SK-N-SH (cell line): ENCODE data around the gene FAM151A. TPM values are rescaled to one million over a fixed set of nuclear protein-coding genes. Genes with fewer than 3 reads are reported as not detected.

Experiments used
- CTCF ChIA-PET: fragments of 300-600, 350-600 bp; formaldehyde crosslinking; extraction: SDS; loops from one replicate; lab custom pipeline; 2021; lab: Yijun Ruan, JAX
- POLR2A ChIA-PET: fragments of 350-600 bp; sonication (Branson Sonifier 250); formaldehyde crosslinking; extraction: SDS; loops from one replicate; lab custom pipeline; 2020; ENCODE audit warnings: antibody characterized with exemption, inconsistent platforms; lab: Yijun Ruan, JAX
- DNase-seq: peaks from one replicate; pipeline ENCODE4 v3.0.0; 2012
- H2AFZ ChIP-seq: fragments of 200-600 bp; sonication (generic); 2 replicates; pipeline ENCODE4 v1.8.1; 2016; ENCODE audit warnings: antibody characterized with exemption, mild to moderate bottlenecking, low read depth
- H3F3A ChIP-seq: fragments of 200-600 bp; sonication (generic); replicated peaks from 2 replicates; pipeline ENCODE3; 2016; ENCODE audit warnings: antibody characterized with exemption, mild to moderate bottlenecking; ENCODE audit not compliant: insufficient read depth
- H3K27ac ChIP-seq, 2 experiments: fragments of 200-500 bp in 1 of 2; fragments of 200-600 bp in 1 of 2; sonication (Bioruptor generic) in 1 of 2; sonication (generic), shearing (Covaris generic) in 1 of 2; 2 replicates each; pipeline versions ENCODE4 v1.5.1 to v1.6.1; 2014 to 2016; ENCODE audit warnings: low read depth in 2 of 2, inconsistent platforms in 1 of 2, low read length in 1 of 2, mild to moderate bottlenecking in 1 of 2, mixed read lengths in 1 of 2
- H3K27me3 ChIP-seq: fragments of 200-600 bp; sonication (generic), shearing (Covaris generic); 2 replicates; pipeline ENCODE4 v1.6.1; 2016; ENCODE audit warnings: mixed run types; ENCODE audit not compliant: insufficient read depth
- H3K36me3 ChIP-seq, 2 experiments: fragments of 200-500 bp in 1 of 2; fragments of 200-600 bp in 1 of 2; sonication (Bioruptor generic) in 1 of 2; sonication (generic) in 1 of 2; replicated peaks in 1 of 2; 2 replicates each; pipeline versions ENCODE3 to v1.5.1; 2014 to 2016; ENCODE audit warnings: low read length in 1 of 2, mild to moderate bottlenecking in 1 of 2; ENCODE audit not compliant: insufficient read depth in 2 of 2, control insufficient read depth in 1 of 2
- H3K4me1 ChIP-seq, 2 experiments: fragments of 200-500 bp in 1 of 2; fragments of 200-600 bp in 1 of 2; sonication (Bioruptor generic) in 1 of 2; sonication (generic), shearing (Covaris generic) in 1 of 2; 2 replicates each; pipeline versions ENCODE4 v1.5.1 to v1.6.1; 2014 to 2016; ENCODE audit warnings: low read depth in 1 of 2, low read length in 1 of 2, mixed run types in 1 of 2; ENCODE audit not compliant: insufficient read depth in 2 of 2, control insufficient read depth in 1 of 2
- H3K4me2 ChIP-seq: fragments of 200-600 bp; sonication (generic), shearing (Covaris generic); 2 replicates; pipeline ENCODE4 v1.6.1; 2017; ENCODE audit warnings: mixed run types
- H3K4me3 ChIP-seq, 2 experiments: fragments of 200-500 bp in 1 of 2; fragments of 200-600 bp in 1 of 2; sonication (Bioruptor generic) in 1 of 2; sonication (generic), shearing (Covaris generic) in 1 of 2; 2 replicates each; pipeline versions ENCODE4 v1.5.1 to v1.8.1; 2014 to 2016; ENCODE audit warnings: low read depth in 2 of 2, inconsistent platforms in 1 of 2, low read length in 1 of 2, mild to moderate bottlenecking in 1 of 2, mixed read lengths in 1 of 2, moderate library complexity in 1 of 2
- H3K79me2 ChIP-seq: fragments of 200-600 bp; sonication (generic); 2 replicates; pipeline ENCODE4 v1.8.1; 2017; ENCODE audit warnings: mild to moderate bottlenecking; ENCODE audit not compliant: insufficient read depth
- H3K9ac ChIP-seq: fragments of 200-600 bp; sonication (generic); 2 replicates; pipeline ENCODE4 v1.6.1; 2017; ENCODE audit warnings: mixed run types
- H3K9me2 ChIP-seq: fragments of 200-600 bp; sonication (generic); 2 replicates; pipeline ENCODE4 v1.6.1; 2017; ENCODE audit warnings: mixed run types
- H3K9me3 ChIP-seq: fragments of 200-600 bp; sonication (generic); 2 replicates; pipeline ENCODE4 v1.6.1; 2017; ENCODE audit warnings: mixed run types, mild to moderate bottlenecking, moderate library complexity
- H4K20me1 ChIP-seq: fragments of 200-600 bp; sonication (generic); 2 replicates; pipeline ENCODE4 v1.6.1; 2017; ENCODE audit warnings: mild to moderate bottlenecking, mixed run types; ENCODE audit not compliant: insufficient read depth
- CHD2 ChIP-seq: fragments of 150-350 bp; IDR thresholded peaks from 2 replicates; pipeline ENCODE4 v1.6.1; 2018; ENCODE audit warnings: low read length; ENCODE audit not compliant: partially characterized antibody
- CTCF ChIP-seq: fragments of 200-600 bp; sonication (generic); IDR thresholded peaks from 2 replicates; pipeline ENCODE4 v1.6.1; 2017; ENCODE audit warnings: antibody characterized with exemption, mild to moderate bottlenecking, moderate library complexity
- FOXM1 ChIP-seq: IDR thresholded peaks from 2 replicates; pipeline ENCODE4 v1.4.0; 2012; ENCODE audit warnings: low read depth, mild to moderate bottlenecking
- IRF3 ChIP-seq: fragments of 150-350 bp; IDR thresholded peaks from 2 replicates; pipeline ENCODE4 v1.6.1; 2016; ENCODE audit warnings: mild to moderate bottlenecking, low read depth, low read length
- JUND ChIP-seq: IDR thresholded peaks from 2 replicates; pipeline ENCODE4 v1.4.0; 2012
- MAX ChIP-seq: IDR thresholded peaks from 2 replicates; pipeline ENCODE4 v1.4.0; 2012; ENCODE audit warnings: low read depth
- RCOR1 ChIP-seq: fragments of 150-350 bp; IDR thresholded peaks from 2 replicates; pipeline ENCODE4 v1.6.1; 2017; ENCODE audit warnings: antibody characterized with exemption, low read length
- RXRA ChIP-seq: IDR thresholded peaks from 2 replicates; pipeline ENCODE4 v1.4.0; 2012; ENCODE audit warnings: low read depth, mild to moderate bottlenecking, borderline replicate concordance
- SIN3A ChIP-seq: IDR thresholded peaks from 2 replicates; pipeline ENCODE4 v1.6.1; 2012; ENCODE audit warnings: low read depth, mild to moderate bottlenecking, low read length, moderate library complexity, borderline replicate concordance
- SMC3 ChIP-seq: IDR thresholded peaks from 2 replicates; pipeline ENCODE4 v1.6.1; 2012; ENCODE audit warnings: low read depth, low read length, improper control_type of control experiment
- TEAD4 ChIP-seq: IDR thresholded peaks from 2 replicates; pipeline ENCODE4 v1.4.0; 2012; ENCODE audit warnings: mild to moderate bottlenecking, borderline replicate concordance; ENCODE audit not compliant: insufficient read depth
- USF1 ChIP-seq: IDR thresholded peaks from 2 replicates; pipeline ENCODE4 v1.4.0; 2012; ENCODE audit warnings: low read depth, borderline replicate concordance
- USF2 ChIP-seq: fragments of 150-350 bp; IDR thresholded peaks from 2 replicates; pipeline ENCODE4 v1.6.1; 2017; ENCODE audit warnings: antibody characterized with exemption, low read length, low read depth, borderline replicate concordance
- ZBTB33 ChIP-seq: IDR thresholded peaks from 2 replicates; pipeline ENCODE4 v1.4.0; 2012; ENCODE audit warnings: low read depth, borderline replicate concordance
- WGBS: methylation state at CpG from one replicate; pipeline ENCODE4 v1.1.6; 2017; ENCODE audit warnings: low lambda C conversion rate; 5-methylcytosine and 5-hydroxymethylcytosine counted together
- polyA plus RNA-seq, 3 experiments: library from polyadenylated mRNA; depleted of rRNA; stranded (reverse); fragments of >200 nt; gene quantifications; 2 replicates each; pipeline ENCODE4 v1.2.3, GENCODE V29; 2012
- TF ChIP-seq, protein P1 (sequence below): IDR thresholded peaks from 2 replicates; pipeline ENCODE4 v1.6.1; 2012; ENCODE audit warnings: mild to moderate bottlenecking, low read depth, low read length, moderate library complexity
- TF ChIP-seq, protein P2 (sequence below): IDR thresholded peaks from 2 replicates; pipeline ENCODE4; 2012

Gene FAM151A
- polyA plus RNA-seq, 1 of the 3 experiments (the other 2 are of a cell fraction) = not detected

GRCh38 chr1:54585181-54586066 is 37.9 kb downstream of the FAM151A start:
- H3K9me2 ChIP-seq = no peaks in the 10 kb centered on the region
- no peak overlapping the region for H3K9ac ChIP-seq
- H3K27me3 ChIP-seq = no peaks in the 10 kb centered on the region
- no peaks in the 10 kb centered on the region for H3K9me3 ChIP-seq
- ChIA-PET CTCF (interaction anchor here (3.2 kb wide), 1 partner anchor 38 kb away, joined by 13 read pairs; the partner anchor contains the start of gene ACOT11), POLR2A (no interaction called here)
- no peaks in the 10 kb centered on the region for H3F3A ChIP-seq
- H3K79me2 ChIP-seq = no peaks in the 10 kb centered on the region
- no peak overlapping the region for H3K4me2 ChIP-seq
- DNase-seq = no peak
- peaks cover 7 to 42% of the 10 kb centered on the region in 2 experiments; a peak in 3 of 4 replicates for H3K4me1 ChIP-seq
- H4K20me1 ChIP-seq = no peaks in the 10 kb centered on the region
- peaks cover 0 to 2% of the 10 kb centered on the region in 2 experiments for H3K36me3 ChIP-seq
- H3K4me3 ChIP-seq = no peak overlapping the region
- no peak overlapping the region for H2AFZ ChIP-seq
- WGBS = 85% methylated on average over 13 of the region's 15 CpGs
- H3K27ac ChIP-seq = no peak overlapping the region
- TF ChIP-seq RCOR1 (no peak), USF1 (no peak), TEAD4 (no peak), SMC3 (no peak), SIN3A (no peak), IRF3 (no peak), FOXM1 (no peak), MAX (no peak), JUND (no peak), CHD2 (no peak), RXRA (no peak), ZBTB33 (no peak), USF2 (no peak), CTCF (no peak)
- TF ChIP-seq, protein P1, sequence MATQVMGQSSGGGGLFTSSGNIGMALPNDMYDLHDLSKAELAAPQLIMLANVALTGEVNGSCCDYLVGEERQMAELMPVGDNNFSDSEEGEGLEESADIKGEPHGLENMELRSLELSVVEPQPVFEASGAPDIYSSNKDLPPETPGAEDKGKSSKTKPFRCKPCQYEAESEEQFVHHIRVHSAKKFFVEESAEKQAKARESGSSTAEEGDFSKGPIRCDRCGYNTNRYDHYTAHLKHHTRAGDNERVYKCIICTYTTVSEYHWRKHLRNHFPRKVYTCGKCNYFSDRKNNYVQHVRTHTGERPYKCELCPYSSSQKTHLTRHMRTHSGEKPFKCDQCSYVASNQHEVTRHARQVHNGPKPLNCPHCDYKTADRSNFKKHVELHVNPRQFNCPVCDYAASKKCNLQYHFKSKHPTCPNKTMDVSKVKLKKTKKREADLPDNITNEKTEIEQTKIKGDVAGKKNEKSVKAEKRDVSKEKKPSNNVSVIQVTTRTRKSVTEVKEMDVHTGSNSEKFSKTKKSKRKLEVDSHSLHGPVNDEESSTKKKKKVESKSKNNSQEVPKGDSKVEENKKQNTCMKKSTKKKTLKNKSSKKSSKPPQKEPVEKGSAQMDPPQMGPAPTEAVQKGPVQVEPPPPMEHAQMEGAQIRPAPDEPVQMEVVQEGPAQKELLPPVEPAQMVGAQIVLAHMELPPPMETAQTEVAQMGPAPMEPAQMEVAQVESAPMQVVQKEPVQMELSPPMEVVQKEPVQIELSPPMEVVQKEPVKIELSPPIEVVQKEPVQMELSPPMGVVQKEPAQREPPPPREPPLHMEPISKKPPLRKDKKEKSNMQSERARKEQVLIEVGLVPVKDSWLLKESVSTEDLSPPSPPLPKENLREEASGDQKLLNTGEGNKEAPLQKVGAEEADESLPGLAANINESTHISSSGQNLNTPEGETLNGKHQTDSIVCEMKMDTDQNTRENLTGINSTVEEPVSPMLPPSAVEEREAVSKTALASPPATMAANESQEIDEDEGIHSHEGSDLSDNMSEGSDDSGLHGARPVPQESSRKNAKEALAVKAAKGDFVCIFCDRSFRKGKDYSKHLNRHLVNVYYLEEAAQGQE = no peak
- TF ChIP-seq, protein P2, sequence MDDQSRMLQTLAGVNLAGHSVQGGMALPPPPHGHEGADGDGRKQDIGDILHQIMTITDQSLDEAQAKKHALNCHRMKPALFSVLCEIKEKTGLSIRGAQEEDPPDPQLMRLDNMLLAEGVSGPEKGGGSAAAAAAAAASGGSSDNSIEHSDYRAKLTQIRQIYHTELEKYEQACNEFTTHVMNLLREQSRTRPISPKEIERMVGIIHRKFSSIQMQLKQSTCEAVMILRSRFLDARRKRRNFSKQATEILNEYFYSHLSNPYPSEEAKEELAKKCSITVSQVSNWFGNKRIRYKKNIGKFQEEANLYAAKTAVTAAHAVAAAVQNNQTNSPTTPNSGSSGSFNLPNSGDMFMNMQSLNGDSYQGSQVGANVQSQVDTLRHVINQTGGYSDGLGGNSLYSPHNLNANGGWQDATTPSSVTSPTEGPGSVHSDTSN = no peak
